Measurements from ENCODE around the gene FERMT3.

FERMT3 gene

DNA sequence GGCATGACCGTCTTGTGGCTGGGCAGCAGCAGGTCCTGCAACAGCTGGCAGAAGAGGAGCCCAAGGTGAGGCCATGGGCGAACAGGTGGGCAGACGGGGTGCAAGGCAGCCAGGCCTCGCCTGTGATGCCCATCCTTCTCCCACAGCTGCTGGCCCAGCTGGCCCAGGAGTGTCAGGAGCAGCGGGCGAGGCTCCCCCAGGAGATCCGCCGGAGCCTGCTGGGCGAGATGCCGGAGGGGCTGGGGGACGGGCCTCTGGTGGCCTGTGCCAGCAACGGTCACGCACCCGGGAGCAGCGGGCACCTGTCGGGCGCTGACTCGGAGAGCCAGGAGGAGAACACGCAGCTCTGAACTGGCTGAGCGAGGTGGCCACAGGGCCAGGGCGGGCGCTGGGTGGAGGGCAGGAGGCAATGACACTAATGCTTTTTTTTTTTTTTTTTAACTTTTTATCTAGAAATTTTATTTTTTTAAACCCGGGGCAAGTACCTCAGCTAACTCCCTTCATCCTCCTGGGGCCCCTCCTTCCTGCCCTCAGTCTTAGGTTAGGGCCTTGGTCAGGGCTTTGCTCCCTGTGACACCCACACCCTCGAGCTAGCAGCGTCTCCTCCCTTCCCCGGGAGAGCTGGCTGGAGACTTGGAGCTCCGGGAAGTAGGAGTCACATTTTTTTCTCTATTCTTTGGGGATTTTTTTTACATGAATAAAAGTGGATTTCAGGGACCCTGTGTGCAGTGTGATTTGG lies 60.9 kb downstream of the FERMT3 start:
- DNase-seq: no peak

DNA sequence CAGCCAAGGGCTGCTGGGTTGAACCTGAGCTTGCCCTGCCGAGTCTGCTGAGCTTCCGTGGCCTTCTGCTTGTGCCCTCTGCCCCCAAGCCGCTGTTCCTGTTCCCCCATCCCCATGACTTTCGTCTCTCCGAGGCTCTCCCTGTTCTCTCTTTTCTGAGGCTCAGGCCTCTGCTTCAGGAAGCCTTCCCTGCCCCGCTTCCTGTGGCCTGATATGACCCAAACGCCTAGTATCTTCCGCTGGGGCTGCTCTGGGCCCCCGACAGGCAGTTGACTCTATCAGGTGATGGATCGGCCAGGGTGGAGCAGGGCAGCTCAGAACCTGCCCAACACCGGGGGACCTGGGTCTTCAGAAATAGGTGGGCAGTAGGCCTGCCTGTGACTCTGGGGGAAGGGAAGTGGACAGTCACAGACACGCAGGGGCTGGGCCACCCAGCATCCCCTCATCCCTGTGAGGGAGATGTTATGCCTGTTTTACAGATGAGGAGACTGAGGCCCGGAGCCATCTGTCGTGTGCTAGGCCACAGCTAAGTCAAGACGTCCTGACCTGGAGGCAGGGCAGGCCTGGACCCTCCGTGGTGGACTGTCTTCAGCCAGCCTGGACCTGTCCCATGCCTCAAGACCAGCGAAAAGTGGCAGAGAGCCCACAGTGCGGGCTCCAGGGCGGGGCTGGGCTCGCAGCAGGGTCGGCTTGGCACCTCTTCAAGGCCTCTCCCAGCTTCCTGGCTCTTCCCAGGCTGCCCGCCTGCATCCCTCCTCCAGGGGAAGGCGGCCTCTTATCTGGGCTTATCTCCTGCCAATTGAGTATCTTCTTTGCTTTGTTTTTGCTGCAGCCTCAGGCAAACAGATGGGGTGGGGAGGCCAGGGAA lies 61.7 kb downstream of the FERMT3 start:
- no peak for DNase-seq

DNA sequence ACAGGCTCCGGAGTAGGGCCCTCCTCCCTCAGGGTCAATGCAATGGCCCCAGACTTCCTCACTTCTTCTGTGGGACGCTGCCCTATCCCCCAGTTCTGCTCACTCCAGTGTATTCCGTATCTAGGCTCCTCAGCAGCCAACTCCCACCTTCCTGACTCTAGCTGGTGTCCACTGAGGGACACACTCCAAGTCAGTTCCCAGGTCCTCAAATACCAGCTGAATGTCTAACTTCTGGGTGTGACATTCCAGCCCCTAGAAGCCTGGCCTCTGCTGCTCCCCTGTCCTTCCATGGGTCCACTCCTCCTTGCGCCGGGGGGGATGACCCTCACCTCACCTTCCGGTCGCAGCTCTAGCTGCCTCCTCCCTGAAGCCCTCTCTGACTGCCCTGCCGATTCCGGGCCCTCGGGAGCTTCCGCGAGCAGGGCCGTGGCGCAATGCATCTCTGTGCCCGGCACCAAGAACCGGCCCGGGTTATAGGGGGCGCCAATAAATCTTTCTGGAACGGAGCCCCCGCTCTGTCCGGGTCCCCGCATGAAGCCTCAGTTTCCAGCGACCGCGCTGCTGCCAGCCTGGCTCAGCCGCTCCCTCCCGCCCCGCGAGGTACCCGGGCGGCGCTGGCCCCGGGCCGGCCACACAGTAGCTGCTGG lies 62.5 kb downstream of the FERMT3 start:
- no peak for DNase-seq

GRCh38 chr11:64269540-64270220 lies 63.2 kb downstream of the FERMT3 start:
- DNase-seq: peak; percentile 99
